ENCODE measurements around the gene CFL1. TPM values are rescaled to one million over a fixed set of nuclear protein-coding genes. Genes with fewer than 3 reads are reported as not detected.

Gene CFL1
- total and polyA plus RNA-seq, 2 of the 8 experiments (the other 6 are each of a cell fraction or from before 2014, with no cell fraction given): 1,252 to 1,365 TPM

GRCh38 chr11:65897020-65897471, 39.1 kb upstream of the CFL1 start:
- Histone ChIP-seq H3K23ac (ENCODE audit: insufficient read length) (no peak overlapping the region), H3K23me2 (ENCODE audit: low read depth, low read length) (peaks cover 9% of the 10 kb centered on the region; the same call in 1 of the 2 replicates), H3K79me1 (ENCODE audit: low read depth, low read length) (no peaks in the 10 kb centered on the region; the same call in 1 of the 2 replicates), H2BK5ac (ENCODE audit: low read depth, low read length) (no peak overlapping the region), H2BK12ac (ENCODE audit: low read depth, low read length) (no peak overlapping the region), H3K9ac (replicated peaks in 1 of 4; ENCODE audit: extremely low read depth in 1 of 4, low read depth in 3 of 4, low read length in 3 of 4) (no peak overlapping the region), H3K27ac (ENCODE audit: low read depth, low read length) (no peak overlapping the region), H4K20me1 (replicated peaks in 1 of 2; ENCODE audit: control insufficient read depth in 1 of 2, insufficient read depth in 2 of 2, low read length in 2 of 2) (peaks cover 4% of the 10 kb centered on the region in 2 experiments), H3K79me2 (ENCODE audit: control insufficient read depth in 1 of 2, insufficient read depth in 2 of 2, low read length in 2 of 2) (no peaks in the 10 kb centered on the region), H3K18ac (ENCODE audit: extremely low read depth, low read length) (no peak overlapping the region), H2AK5ac (ENCODE audit: low read depth, low read length) (no peak overlapping the region), H3K4me2 (ENCODE audit: insufficient read depth in 1 of 2, low read depth in 2 of 2, low read length in 2 of 2) (no peak overlapping the region), H2BK15ac (ENCODE audit: low read length) (no peak overlapping the region), H3K4ac (replicated peaks; ENCODE audit: insufficient read length, low read depth, low read length) (no peak overlapping the region), H4K5ac (ENCODE audit: insufficient read length, low read depth, low read length) (no peak overlapping the region), H2BK120ac (replicated peaks; ENCODE audit: low read depth, low read length) (no peak overlapping the region), H3K56ac (replicated peaks; ENCODE audit: insufficient read length, low read depth, low read length) (no peak overlapping the region), H3K4me3 (ENCODE audit: extremely low read depth in 1 of 4, insufficient read depth in 2 of 4, low read depth in 3 of 4, low read length in 4 of 4) (no peak overlapping the region), H3K4me1 (replicated peaks in 1 of 4; ENCODE audit: control insufficient read depth in 3 of 4, insufficient read depth in 4 of 4, low read length in 3 of 4) (peaks cover 3 to 16% (median 7%) of the 10 kb centered on the region in 4 experiments), H2AFZ (ENCODE audit: low read length) (no peak overlapping the region), H3K9me3 (ENCODE audit: insufficient read depth in 2 of 2, low read depth in 1 of 2, low read length in 1 of 2) (no peaks in the 10 kb centered on the region), H3K27me3 (replicated peaks in 1 of 4; ENCODE audit: control insufficient read depth in 3 of 4, extremely low read depth in 1 of 4, insufficient read depth in 3 of 4, low read length in 3 of 4) (peaks cover 14 to 33% (median 28%) of the 10 kb centered on the region in 4 experiments), H2BK20ac (ENCODE audit: low read length) (no peak overlapping the region), H4K91ac (replicated peaks; ENCODE audit: insufficient read length, low read length) (no peak overlapping the region), H3K36me3 (ENCODE audit: control insufficient read depth in 2 of 4, insufficient read depth in 4 of 4, low read length in 3 of 4) (no peaks in the 10 kb centered on the region), H4K8ac (ENCODE audit: extremely low read depth, insufficient read depth, low read length) (no peak overlapping the region), H3K14ac (ENCODE audit: insufficient read length) (no peak overlapping the region)
- WGBS, 2 experiments (ENCODE audit: extremely low coverage in 1 of 2, insufficient coverage in 1 of 2, insufficient read length in 1 of 2, insufficient replicate concordance in 2 of 2, low coverage in 1 of 2, low lambda C conversion rate in 2 of 2, missing lambda C conversion rate in 1 of 2): 88% methylated on average over 1 of the region's 4 CpGs; no CpG with 5 or more reads in 1 of the 2 experiments
- no peak for DNase-seq (ENCODE audit: low read depth in 1 of 2, low spot score in 2 of 2)
- no peak for TF ChIP-seq ATF3 (IDR thresholded peaks at IDR 0.05; ENCODE audit: insufficient read depth, low read depth, low read length)
- FAIRE-seq: no peak
- ChIA-PET POLR2A (ENCODE audit: partially characterized antibody) (interaction anchor here (1.2 to 3.7 kb wide), 5 partner anchors 8 to 39 kb away, joined by 3 to 17 read pairs (median 4); partner anchors contain the start of genes CFL1 and MUS81), CTCF (ENCODE audit: partially characterized antibody) (interaction anchor here (0.9 to 15.0 kb wide), 8 partner anchors 9 to 303 kb away, joined by 3 to 212 read pairs (median 6); partner anchors contain the start of genes CCDC85B and FIBP)

All from H1 (cell line).